Stimulated activated CD8-positive, alpha-beta memory T cell treated with anti-CD3 and anti-CD28 coated beads, Interleukin-4, amount 100 ng/mL, for 1 hour (primary cell): ENCODE data around the gene PLP2.
A peak's percentile ranks its signal among the peaks of the same experiment; 100 is the strongest.

Source experiments
- DNase-seq, 2 donors: peaks; one replicate each; pipeline ENCODE4 v3.0.0-alpha.2; 2020; ENCODE audit warnings: low read depth in 2 of 2, low spot score in 1 of 2

PLP2 gene

DNA sequence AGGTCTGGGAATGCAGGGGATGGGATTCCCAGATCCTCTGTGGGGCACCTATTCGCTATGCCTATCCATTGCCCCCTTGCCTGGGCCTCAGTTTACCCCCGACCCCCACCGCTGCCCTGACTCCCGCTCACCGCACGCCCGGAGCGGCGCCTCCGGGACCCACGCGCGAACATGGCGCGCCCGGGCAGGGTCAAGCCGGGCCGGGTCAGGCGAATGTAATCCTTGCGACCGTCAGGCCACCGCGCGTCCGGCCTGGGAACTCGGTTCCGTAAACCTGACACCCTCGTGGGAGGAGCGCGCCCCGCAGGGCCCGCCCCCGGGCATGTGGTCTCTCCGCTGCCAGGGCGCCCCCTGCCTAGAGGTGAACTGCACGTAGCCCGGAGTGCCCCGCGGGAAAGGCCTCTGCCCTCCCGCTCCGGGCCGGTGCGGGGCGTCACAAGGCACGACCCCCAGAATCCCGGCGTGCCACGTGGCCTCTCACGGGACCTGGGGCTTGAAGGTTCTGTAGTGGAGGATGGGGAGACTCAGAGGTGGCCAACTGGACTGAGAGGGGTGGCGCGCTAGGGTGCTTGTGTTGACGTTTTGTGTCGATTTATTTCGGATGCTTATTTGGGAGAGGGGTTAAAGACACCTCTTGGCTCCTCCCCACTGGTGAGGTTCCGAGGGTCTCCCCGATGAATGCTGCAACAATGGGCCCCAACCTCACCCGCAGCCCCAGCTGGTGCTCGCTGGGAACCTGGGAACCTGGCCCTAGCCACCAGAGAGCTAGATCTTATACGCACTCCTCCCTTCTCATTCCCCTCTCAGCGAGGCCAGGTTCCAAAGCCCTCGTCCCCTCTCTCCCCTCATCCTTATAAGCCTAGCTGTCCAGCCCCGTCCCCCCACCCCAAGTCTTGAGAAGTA lies 14.7 kb downstream of the PLP2 start, which contains the start of gene PRICKLE3:
Gene PRICKLE3, minus strand, starts transcription at position 249 of the 903 bp plus-strand sequence. Its CDS starts 76 bp downstream, at position 173.
- DNase-seq: no peak

DNA sequence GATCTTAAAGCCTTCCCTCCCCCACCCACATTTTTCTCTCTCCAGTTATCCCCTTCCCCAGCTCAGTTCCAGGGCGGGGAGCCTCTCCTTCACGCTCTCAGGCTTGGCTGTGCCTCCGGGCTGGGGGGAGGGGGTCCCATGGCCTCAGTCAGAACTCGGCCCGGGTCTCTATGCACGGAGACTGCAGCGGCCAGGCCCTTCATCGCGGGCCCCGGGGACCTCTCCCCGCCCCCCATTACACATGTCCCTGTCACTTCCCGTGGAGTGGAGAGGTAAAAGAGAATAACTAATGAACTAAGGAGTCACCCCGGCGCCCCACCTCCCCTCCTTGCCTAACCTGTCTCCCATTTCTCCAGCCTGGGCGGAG lies 15.3 kb downstream of the PLP2 start:
- DNase-seq: no peak

DNA sequence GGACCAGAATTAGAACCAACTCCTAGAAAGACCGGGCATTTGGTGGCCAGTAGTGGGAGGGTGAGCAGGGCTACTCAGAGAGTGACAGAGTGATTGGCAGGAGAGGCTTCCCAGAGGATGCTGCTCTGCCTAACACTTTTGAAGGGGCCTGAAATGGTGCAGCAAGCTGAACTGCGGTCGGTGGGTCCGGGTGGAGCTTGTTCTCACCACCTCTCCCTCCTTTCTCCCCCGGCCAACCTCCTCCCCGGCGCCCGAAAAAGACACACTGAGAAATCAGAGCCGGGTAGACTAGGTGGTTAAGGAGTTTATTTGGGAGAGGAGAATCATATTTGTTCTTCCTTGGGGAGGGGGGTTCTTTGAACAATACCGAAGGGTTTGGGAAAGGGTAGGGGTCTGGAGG lies 15.8 kb downstream of the PLP2 start:
- DNase-seq: no peak

DNA sequence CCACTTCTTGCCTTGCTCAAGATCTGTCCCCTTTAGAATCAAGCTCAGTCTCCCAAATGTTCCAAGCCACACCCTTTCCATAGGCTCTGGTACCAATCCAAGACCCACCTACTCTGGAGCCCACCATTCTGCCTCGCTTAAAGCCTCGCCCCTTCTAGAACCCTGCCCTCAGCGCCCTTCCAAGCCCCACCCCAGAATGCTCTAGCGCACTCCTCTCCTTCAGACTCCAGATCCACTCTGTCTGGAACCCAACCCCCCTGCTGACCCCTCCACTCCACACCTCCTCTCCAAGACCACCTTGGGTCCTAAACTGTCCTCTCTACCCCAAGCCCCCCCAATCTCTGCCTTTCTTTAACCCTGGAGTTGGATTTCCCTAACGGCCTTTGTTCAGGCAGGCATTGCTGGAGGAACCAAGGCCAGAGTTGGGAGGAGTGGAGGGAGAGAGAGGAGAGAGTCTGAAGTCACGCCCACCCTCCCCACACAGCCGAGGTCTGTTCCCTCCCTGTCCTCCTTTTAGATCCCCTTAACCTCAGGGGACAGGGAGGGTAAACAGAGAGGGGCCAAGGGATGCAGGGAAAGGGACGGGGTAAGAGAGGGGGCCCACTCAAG lies 16.9 kb downstream of the PLP2 start:
- no peak for DNase-seq

DNA sequence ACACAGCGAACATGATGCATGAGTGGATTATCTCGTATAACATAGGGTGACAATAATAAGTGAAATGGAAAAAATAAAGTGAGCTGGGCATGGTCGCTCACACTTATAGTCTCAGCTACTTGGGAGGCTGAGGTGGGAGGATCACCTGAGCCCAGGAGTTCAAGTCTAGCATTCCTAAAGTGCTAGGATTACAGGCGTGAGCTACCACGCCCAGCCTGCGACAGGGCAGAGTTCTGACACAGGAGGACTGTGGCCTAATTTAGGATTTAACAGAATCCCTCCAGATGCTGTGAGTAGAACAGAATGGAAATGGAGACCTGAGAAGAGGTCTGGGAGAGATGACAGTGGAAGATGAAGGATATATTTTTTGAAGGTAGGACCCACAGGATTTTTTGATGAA lies 17.9 kb downstream of the PLP2 start:
- DNase-seq: no peak

DNA sequence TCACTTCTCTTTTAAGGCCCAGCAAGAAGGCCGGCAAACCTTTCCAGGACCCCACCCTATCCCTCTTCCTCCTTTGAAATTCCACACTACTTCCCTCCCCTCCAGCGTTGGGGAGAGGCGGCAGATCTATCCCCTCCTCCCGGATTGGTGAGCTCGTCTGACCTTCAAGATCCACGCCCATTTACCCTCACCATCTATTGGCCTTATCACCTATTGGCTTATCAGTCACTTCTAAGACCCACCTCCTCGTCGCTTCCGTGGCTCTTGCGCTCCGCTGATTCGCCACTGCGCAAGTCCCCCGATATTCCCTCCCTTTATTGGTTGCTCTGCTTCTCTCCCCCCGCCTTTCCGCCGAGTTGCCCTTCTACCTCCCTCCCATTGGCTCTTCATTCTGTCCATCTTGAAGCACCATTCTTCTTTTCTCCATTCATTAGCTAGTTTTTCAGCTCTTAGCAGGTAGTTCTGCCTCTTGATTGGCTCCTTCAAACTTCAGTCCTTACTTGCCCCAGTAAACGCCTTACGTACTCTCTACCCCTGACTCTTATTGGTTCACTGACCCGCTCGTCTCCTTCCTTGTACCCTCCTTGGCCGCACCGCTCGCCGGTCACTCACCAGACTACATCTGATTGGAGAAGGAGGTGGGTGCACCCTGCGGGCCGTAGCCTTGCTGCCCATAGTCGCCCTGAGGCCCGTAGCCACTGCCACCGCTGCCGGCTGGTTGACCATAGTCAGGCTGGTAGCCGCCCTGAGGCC lies 19.3 kb downstream of the PLP2 start:
- DNase-seq: peak; percentile 44 to 68

DNA sequence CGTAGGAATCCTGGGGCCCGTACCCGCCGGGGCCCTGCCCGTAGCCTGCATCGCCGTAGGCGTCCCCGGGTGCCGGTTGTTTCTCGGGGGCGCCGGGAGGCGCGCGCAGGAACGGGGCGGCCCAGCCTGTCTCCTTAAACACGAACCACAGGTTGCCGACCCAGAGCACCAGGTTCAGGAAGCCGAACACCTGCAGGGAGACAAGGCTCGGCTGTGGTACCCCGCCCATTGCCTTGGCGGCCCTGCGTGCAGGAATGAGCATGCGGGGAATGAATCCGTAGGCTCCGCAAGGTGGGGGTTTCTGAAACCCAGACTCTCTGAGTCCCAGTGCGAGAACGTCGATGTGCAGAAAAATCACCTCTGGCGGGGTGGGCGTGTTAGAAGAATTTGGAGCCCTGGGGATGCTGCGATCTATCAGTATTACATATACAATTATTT lies 19.9 kb downstream of the PLP2 start:
- no peak for DNase-seq

DNA sequence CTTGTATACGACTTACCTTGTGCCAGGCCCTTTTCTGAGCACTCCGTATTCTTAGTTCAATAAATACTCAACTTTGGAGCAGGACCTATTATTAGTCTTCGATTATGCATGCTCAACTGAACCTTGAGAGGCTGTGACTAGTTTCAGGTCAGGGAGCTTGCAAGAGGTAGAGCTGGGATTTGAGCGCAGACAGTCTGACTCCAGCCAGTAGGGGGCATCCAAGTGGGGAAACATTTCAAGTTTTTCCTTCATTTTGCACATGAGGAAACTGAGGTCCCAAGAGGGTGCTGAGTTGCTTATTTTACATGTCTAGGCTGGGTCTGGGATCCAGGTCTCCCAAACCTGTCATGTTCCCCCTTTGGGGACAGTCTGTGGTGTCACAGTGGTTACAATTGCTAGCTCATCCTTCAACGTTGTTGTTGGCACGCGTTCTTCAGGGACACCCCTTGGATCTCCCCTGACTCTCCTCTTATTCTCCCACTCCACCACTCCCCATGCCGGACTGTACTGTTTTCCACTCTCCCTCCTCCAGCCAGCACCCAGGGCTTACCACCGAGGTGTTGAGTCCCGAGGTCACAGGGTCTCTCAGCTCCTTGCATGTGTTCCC lies 21.1 kb downstream of the PLP2 start:
- DNase-seq: no peak

DNA sequence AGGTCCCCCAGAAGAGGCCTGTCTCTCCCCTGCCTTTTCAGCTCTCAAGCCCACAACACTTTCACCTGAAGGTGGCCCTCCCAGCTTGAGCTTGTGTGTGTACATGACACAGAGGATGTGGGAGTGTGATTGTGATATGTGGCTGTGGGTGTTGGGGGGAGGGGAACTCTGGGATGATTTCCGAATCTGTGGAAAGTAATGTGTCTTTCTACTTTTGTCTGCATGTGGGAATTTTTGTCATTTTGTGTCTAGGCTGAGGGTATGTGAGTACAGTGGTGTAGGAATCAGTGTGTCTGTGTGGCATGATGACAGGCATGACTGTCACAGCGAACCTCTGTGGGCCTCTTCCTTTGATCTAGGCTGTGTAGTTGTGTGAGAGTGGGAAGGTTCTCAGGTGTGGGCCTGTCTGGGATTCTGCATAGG lies 21.9 kb downstream of the PLP2 start:
- no peak for DNase-seq

DNA sequence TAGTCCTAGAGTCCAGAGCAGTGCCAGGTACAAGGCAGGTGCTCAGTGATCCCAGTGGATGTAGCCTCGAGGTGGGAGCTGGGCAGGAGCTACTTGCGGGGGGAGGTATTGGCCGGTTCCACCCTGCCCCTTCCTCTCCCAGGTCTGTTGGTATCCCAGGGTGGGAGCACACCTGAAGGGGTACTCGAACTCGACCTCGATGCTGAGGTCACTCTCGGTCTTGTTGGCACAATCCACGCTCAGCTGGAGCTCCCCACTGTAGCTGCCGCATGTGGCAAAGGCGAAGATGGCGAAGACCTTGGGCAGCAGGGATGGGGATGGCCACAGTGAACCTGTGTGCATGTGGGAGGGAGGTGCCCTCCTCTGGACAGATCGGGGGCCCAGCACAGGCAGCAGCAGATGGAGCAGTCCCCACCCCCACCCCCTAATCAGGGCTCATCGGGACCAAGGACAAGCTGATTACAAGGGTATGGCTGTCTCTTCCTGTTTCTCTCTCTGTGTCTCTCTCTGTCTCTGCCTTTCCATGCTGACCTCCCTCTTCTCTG lies 25.9 kb downstream of the PLP2 start:
- no peak for DNase-seq

DNA sequence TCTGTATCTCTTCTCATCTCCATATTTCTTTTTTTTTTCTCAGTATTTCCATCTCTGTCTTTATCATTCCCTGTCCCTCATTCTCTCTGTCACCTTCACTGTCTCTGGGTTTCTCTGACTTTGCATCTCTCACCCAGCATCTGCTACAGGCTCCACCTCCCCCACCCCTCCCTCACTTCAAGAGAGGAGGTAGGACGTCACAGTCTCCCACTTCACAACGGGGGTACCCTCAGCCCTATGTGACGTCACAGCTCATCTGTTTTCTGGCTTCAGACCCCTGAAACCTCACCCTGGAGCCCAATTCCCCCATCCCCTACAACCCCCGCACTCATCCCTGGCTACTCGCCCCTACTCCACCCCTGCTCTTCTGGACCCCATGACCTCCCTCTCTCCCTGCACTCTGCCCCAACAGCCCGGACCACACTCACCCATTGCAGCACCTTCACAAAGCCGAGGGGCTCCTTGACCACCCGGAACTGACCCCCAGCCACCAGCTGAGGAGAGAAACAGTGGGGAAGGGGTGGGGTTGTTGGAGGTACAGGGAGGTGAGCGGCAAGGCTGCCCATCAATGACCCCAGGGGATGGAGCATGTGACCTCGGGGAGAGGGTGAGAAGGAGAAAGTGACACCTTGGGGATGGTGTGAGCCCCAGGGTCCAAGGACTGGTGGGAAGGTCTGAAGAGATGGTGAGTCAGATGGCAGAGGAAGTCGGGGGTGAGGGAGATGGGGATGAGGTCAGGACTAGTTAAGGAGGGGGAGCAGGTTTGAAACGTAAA lies 27.0 kb downstream of the PLP2 start:
- DNase-seq: no peak

DNA sequence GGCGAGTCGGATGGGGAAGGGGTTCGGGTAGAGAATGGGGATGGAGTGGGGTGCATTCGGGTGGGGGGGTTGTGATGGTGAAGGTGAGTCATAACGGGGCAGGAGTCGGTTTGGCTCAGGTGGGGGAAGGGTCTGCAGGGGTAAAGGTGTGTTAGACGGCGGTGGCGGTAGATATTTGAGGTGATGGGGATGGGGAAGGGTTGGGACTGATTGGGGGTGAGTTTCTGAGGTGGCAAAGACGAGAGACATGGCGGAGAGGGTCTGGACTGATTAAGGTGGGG lies 27.6 kb downstream of the PLP2 start:
- no peak for DNase-seq

DNA sequence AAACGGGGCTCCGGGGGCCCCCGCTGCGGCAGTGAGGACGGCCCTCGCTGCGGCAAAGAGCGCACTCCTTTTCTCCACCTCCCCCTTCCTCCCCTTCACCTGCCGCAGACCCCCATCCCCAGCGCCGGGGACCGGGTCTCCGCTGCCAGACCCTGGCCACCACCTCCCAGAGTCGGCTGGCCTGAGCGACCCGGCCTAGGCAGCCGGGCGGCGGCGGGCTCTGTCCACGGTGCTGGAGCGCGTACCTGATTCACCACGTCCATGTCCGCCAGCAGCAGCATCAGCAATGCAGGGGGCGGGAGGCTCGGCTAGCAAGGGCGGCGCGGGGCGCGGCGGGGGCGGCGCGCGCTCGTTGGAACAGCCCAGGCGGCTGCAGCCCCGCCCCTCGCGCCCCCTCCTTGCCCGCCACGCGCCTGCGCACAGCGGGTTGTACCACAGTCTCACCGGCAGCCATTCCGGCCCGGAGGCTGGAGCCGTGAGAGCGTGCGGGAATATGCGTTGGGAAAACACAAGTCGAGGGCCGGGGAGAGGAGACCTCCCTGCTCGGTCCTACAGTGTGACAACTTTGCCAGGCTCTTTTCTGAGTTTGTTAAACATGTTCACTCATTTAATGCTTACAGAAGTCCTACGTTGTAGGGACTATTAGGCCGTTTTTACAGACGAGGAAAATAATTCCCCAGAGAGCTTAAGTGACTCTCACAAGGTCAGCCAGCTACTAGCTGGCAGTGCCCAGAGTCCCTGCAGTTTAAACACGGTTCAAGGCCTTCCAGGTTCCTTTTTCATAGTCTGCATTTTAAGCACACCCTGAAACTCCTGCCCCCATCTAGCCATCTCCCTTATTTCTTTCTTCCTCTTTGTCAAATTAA lies 28.4 kb downstream of the PLP2 start, which contains the start of gene SYP:
Gene SYP, minus strand, starts transcription at position 288 of the 866 bp plus-strand sequence. Its CDS starts 7 bp downstream, at position 281.
- peak; percentile 66 to 76 for DNase-seq

DNA sequence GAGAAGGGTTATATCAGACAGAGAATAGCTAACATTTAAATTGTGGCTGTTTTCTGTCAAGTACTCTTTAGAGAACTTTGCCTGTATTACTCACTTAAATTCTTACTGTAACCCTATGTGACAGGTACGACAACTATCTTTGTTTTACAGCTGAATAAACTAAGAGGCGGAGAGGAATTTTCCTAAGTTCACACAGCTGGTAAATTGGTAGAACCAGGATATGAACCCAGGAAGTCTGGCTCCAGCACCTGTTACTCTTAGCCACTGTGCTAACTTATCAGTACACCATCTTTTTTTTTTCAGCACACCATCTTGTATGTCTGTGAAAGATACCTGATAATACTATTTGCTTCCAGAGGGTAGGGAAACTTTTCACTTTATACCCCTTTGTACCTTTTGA lies 30.3 kb downstream of the PLP2 start:
- no peak for DNase-seq

DNA sequence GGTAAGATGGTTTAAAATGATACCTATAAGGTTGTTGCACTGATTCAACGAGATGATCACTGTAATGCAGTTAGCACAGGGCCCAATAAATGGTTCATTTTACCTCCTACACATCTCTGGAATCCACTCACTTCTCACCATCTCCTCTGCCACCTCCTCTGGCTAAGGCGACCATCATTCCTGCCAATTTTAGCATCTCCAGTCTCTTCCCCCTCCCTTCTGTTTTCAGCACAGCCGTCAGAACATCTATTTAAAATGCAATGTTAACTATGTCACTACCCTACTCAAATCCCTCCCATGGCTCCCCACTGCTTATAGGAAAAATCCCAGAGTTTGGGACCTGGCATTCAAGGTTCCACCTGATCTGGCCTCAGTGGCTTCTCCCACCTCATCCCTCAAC lies 31.8 kb downstream of the PLP2 start:
- no peak for DNase-seq

DNA sequence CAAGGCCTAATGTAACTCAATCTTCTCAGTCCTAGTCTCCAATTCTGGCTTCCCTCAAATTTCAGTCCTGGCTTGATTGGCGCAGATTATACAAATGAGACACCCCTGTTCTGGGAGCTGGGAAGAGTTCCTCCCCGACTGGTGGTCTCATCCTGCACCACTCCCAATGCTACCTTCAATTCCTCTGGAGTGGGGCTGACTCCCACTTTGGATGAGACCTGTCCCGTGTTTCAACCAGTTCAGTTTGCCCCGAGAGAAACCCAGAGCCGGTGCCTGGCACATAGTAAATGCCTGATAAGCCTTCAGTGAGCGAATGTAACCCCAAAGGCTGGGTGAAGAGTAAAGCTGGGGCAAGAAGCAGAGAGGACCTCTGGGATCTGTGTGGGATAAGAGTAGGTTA lies 32.3 kb downstream of the PLP2 start:
- no peak for DNase-seq

DNA sequence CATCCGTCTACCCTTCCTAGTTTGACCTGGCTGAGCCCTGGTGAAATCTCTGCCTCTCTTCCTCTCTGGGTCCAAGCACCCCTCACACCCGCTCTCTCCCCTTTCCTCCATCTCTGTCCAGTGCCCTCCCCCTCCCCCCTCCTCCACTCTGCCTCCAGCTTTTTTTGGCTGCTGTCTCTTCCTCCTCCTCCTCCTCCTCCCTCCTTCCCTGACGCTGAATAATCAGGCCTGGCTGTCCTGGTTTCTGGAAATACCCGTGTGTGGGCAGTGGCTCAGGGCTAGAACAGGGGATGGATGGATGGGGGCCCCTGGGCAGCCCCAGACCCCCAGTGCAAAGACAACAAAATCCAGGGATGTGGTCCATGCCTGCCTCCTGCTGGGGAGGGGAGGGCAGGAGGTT lies 33.0 kb downstream of the PLP2 start:
- DNase-seq: no peak

DNA sequence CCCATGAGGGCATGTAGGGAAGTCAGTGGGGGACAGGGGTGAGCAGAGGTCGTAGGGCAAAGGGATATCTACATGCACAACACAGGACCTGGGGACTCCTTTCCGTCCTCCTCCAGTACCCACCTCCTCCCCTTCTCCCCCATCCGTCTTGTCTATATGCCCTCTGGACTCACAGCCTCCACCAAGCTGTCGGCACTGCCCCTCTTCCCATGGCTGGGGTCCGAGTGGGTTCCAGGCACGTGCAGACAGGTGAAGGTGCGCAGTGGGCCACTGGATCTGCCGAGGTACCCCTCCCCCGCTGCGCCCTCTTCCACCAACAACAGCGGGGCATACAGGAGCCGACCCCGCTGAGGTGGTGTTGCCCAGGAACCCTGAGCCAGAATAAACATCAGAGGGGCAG lies 33.7 kb downstream of the PLP2 start:
- DNase-seq: no peak

DNA sequence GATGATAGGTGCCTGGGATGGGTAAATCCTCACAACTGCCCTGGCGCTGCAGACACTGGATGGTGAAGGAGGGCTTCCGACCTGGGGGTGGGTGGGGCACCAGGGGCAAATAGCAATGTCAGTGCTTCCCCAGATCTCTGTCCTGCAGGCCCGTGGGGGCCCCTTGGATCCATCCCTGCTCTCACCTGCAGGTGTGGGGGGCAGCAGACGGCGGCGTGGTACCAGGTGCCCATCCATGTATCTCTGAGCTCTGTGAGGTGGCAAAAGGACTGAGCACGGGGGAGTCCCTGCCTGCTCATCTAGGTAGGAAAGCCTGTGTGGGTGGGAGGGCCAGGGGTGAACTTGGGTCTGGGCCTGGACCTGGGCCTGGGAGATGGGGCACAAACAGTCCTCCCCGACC lies 34.8 kb downstream of the PLP2 start:
- no peak for DNase-seq

DNA sequence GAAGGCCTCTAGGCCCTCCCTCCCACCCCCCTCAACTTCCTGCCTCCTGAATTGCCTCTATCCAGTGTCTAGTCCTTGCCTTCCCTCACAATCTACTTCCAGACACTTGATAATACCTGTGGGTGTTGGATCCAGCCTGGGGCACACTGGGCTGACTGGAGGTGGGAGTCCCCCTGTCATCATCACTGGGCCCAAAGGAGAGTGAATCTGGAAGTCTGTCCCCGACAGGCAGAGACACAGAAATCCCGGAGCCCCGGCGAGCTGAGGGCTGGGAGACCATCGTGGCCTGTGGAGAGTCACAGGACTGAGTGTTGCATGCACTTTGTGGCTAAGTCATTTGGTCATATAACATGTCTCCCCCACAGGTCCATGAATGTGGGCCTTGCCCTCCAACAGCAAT lies 36.7 kb downstream of the PLP2 start:
- no peak for DNase-seq
